ENCODE measurements around the gene CCL27.

CCL27 gene

GRCh38 chr9:34662526-34663302 is at the start of gene CCL27:
CCL27 (minus strand) TSS chr9:34662657; CDS start chr9:34662633, 24 bp downstream.
- Mint-ChIP-seq H3K9me3 (no peaks in the 10 kb centered on the region), H3K27me3 (no peaks in the 10 kb centered on the region), H3K36me3 (peaks cover 6 to 11% of the 10 kb centered on the region in 2 donors), H3K27ac (no peak within 1 kb of the TSS), H3K4me1 (peaks cover 10 to 21% of the 10 kb centered on the region in 2 donors), H3K4me3 (no peak within 1 kb of the TSS)
- DNase-seq (no peak), ATAC-seq (replicated peaks) (no peak)

- DNase-seq (no peak), ATAC-seq (replicated peaks) (no peak)
- no peak overlapping the region for H3K27ac Mint-ChIP-seq
- no peaks in the 10 kb centered on the region for H3K4me1 Mint-ChIP-seq
- H3K9me3 Mint-ChIP-seq: no peaks in the 10 kb centered on the region
- no peaks in the 10 kb centered on the region for H3K36me3 Mint-ChIP-seq
- peaks cover 10 to 51% of the 10 kb centered on the region in 2 donors for H3K27me3 Mint-ChIP-seq
- H3K4me3 Mint-ChIP-seq: no peak overlapping the region
These were observed 49.7 kb upstream of the CCL27 start for GRCh38 chr9:34712140-34712539.

GRCh38 chr9:34710023-34710422 is 47.6 kb upstream of the CCL27 start, which contains the start of gene CCL21:
CCL21 (minus strand) TSS chr9:34710136; CDS start chr9:34710066, 70 bp downstream.
- Mint-ChIP-seq H3K9me3 (no peaks in the 10 kb centered on the region), H3K27ac (no peak within 1 kb of the TSS), H3K4me3 (no peak within 1 kb of the TSS), H3K27me3 (peaks cover 5 to 58% of the 10 kb centered on the region in 2 donors), H3K36me3 (no peaks in the 10 kb centered on the region), H3K4me1 (no peaks in the 10 kb centered on the region)
- DNase-seq (no peak), ATAC-seq (replicated peaks) (no peak)

- Mint-ChIP-seq H3K4me3 (no peak overlapping the region), H3K27me3 (peaks cover 6 to 53% of the 10 kb centered on the region in 2 donors), H3K27ac (no peak overlapping the region), H3K9me3 (no peaks in the 10 kb centered on the region), H3K4me1 (no peaks in the 10 kb centered on the region), H3K36me3 (no peaks in the 10 kb centered on the region)
- no peak for DNase-seq
- no peak for ATAC-seq (replicated peaks)
These were observed 46.9 kb upstream of the CCL27 start for GRCh38 chr9:34709196-34709978.

- peaks cover 4 to 30% of the 10 kb centered on the region in 2 donors for H3K27me3 Mint-ChIP-seq
- H3K4me1 Mint-ChIP-seq: peaks cover 0 to 2% of the 10 kb centered on the region in 2 donors
- no peaks in the 10 kb centered on the region for H3K36me3 Mint-ChIP-seq
- ATAC-seq (replicated peaks) (peak in 1 of 2 donors; percentile 52), DNase-seq (no peak)
- H3K4me3 Mint-ChIP-seq: no peak overlapping the region
- no peak overlapping the region for H3K27ac Mint-ChIP-seq
- H3K9me3 Mint-ChIP-seq: no peaks in the 10 kb centered on the region
These were observed 44.7 kb upstream of the CCL27 start for GRCh38 chr9:34707130-34707529.

GRCh38 chr9:34701769-34702736 is 39.6 kb upstream of the CCL27 start:
- peak; percentile 83 to 86 for ATAC-seq (replicated peaks)
- no peaks in the 10 kb centered on the region for H3K9me3 Mint-ChIP-seq
- peaks cover 6 to 7% of the 10 kb centered on the region in 2 donors for H3K4me1 Mint-ChIP-seq
- no peak overlapping the region for H3K27ac Mint-ChIP-seq
- DNase-seq: peak; percentile 59
- H3K27me3 Mint-ChIP-seq: peaks cover 25 to 31% of the 10 kb centered on the region in 2 donors
- H3K36me3 Mint-ChIP-seq: no peaks in the 10 kb centered on the region
- peak overlapping the region; percentile 66 to 79 for H3K4me3 Mint-ChIP-seq

GRCh38 chr9:34701023-34701768 is 38.7 kb upstream of the CCL27 start:
- Mint-ChIP-seq H3K27ac (no peak overlapping the region), H3K36me3 (no peaks in the 10 kb centered on the region), H3K4me1 (peaks cover 6 to 7% of the 10 kb centered on the region in 2 donors), H3K27me3 (peaks cover 24 to 28% of the 10 kb centered on the region in 2 donors), H3K4me3 (peak overlapping the region; percentile 66 to 79), H3K9me3 (no peaks in the 10 kb centered on the region)
- DNase-seq (peak; percentile 62), ATAC-seq (replicated peaks) (peak; percentile 84 to 88)

GRCh38 chr9:34694811-34695210 is 32.4 kb upstream of the CCL27 start:
- Mint-ChIP-seq H3K4me1 (peaks cover 0 to 6% of the 10 kb centered on the region in 2 donors), H3K27me3 (peaks cover 10 to 20% of the 10 kb centered on the region in 2 donors), H3K4me3 (no peak overlapping the region), H3K9me3 (no peaks in the 10 kb centered on the region), H3K36me3 (no peaks in the 10 kb centered on the region), H3K27ac (no peak overlapping the region)
- no peak for ATAC-seq (replicated peaks)
- DNase-seq: no peak

GRCh38 chr9:34693560-34693959 is 31.1 kb upstream of the CCL27 start:
- Mint-ChIP-seq H3K4me1 (peaks cover 0 to 6% of the 10 kb centered on the region in 2 donors), H3K27ac (no peak overlapping the region), H3K4me3 (no peak overlapping the region), H3K9me3 (no peaks in the 10 kb centered on the region), H3K36me3 (no peaks in the 10 kb centered on the region), H3K27me3 (peaks cover 5 to 24% of the 10 kb centered on the region in 2 donors)
- ATAC-seq (replicated peaks): no peak
- no peak for DNase-seq

GRCh38 chr9:34691936-34692315 is 29.5 kb upstream of the CCL27 start:
- no peak for ATAC-seq (replicated peaks)
- peaks cover 0 to 6% of the 10 kb centered on the region in 2 donors for H3K4me1 Mint-ChIP-seq
- no peak overlapping the region for H3K4me3 Mint-ChIP-seq
- no peak overlapping the region for H3K27ac Mint-ChIP-seq
- H3K9me3 Mint-ChIP-seq: no peaks in the 10 kb centered on the region
- H3K27me3 Mint-ChIP-seq: peaks cover 5 to 22% of the 10 kb centered on the region in 2 donors
- no peaks in the 10 kb centered on the region for H3K36me3 Mint-ChIP-seq
- DNase-seq: no peak

- H3K9me3 Mint-ChIP-seq: no peaks in the 10 kb centered on the region
- no peak within 1 kb of the TSS for H3K4me3 Mint-ChIP-seq
- no peak within 1 kb of the TSS for H3K27ac Mint-ChIP-seq
- peaks cover 5 to 19% of the 10 kb centered on the region in 2 donors for H3K27me3 Mint-ChIP-seq
- H3K4me1 Mint-ChIP-seq: peaks cover 0 to 6% of the 10 kb centered on the region in 2 donors
- H3K36me3 Mint-ChIP-seq: no peaks in the 10 kb centered on the region
- no peak for DNase-seq
- no peak for ATAC-seq (replicated peaks)
These were observed 28.8 kb upstream of the CCL27 start, which contains the start of gene CCL19 for GRCh38 chr9:34690983-34691935. CCL19 (minus strand) TSS chr9:34691276; CDS start chr9:34691139, 137 bp downstream.

- Mint-ChIP-seq H3K27ac (no peak overlapping the region), H3K36me3 (no peaks in the 10 kb centered on the region), H3K4me3 (no peak overlapping the region), H3K27me3 (peaks cover 5 to 13% of the 10 kb centered on the region in 2 donors), H3K4me1 (peaks cover 2 to 6% of the 10 kb centered on the region in 2 donors), H3K9me3 (no peaks in the 10 kb centered on the region)
- no peak for DNase-seq
- no peak for ATAC-seq (replicated peaks)
These were observed 27.1 kb upstream of the CCL27 start for GRCh38 chr9:34689512-34689911.

All from stimulated activated naive B cell treated with anti-CD40 and anti-IgM and Interleukin-4, amounts not matched to agents 10 μg/mL and 1 μg/mL and 100 μg/mL, for 72 hours (primary cell).